OCI-M2 (cell line): ENCODE results near the gene CPLX3.

ENCODE experiments used
- DNase-seq: peaks from one replicate; lab custom pipeline; 2025; ENCODE audit not compliant: unreplicated experiment; lab: John Stamatoyannopoulos, UW

CPLX3 gene

DNA sequence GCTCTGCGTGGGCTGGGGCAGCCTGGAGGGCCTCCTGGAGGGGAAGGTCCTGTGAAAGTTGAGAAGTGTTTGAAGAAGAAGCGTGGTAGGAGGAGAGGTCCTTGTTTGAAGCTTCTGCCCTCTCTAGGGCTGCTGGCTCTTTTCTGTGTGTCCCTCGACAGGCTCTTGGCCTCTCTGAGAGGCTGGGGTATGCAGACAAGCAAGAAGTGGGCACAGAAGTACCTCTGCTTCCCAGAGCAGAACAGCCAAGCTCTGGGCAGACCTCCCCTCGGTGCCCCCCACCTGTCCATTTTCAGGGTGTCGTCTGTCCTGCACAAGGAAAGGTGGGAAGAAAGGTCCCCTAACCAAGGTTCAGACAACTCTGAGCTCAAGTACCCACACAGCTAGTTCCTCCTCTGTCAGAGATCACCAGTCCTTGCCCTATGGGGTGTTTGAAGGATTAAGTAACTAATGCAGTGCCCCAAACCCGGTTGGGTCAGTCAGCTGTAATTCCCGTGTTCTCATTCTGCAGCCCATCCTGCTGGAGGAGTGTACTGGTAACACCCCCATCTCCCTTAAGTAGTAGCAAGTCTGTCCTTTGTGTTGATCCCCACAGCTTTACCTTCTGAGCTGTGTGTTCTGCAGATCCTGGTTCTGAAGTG lies 38.3 kb upstream of the CPLX3 start:
- DNase-seq: no peak

DNA sequence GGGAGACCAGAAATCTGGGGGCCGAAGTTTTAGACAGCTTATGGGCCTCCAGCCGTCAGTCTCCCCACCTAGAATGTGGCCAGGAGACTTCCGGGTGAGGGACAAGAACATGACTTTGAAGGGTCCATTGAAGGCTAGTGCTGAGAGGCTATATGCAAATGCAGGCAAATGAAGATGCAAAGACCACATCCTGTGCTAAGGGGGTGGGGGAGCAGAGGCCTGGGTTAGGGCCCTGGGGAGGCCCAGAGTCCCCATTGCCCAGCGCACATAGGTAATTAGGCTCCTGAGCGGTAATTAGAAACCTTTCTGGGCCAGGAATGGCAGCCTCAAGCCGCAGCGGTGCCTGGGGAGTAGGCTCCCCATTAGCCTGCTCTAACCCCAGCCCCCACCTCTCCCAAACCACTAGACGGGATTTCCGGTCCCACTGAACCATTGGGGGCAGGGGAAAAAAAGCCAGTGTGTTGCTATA lies 37.7 kb upstream of the CPLX3 start:
- DNase-seq: no peak

DNA sequence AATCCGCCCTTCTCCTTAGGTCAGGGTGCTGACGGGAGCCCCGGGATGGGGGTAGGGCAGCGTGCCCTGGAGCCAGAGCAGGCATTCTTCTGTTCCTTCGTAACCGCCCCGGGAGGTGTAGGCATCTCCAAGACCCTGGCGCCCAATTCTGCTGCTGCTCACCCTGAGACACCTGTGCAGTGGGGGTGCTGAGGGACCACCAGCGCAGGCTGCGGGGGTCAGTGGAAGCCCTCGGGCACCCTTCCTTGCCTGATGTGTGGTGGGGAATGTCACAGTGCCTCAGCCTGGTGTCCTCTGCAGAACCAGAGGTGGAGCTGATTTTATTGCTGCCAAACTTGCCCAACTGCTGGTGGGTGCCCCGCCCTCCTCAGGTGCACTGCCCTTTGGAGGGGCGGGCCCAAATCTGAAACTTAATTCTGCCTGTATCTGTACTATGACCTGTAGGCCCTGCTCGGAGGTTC lies 37.2 kb upstream of the CPLX3 start:
- no peak for DNase-seq

DNA sequence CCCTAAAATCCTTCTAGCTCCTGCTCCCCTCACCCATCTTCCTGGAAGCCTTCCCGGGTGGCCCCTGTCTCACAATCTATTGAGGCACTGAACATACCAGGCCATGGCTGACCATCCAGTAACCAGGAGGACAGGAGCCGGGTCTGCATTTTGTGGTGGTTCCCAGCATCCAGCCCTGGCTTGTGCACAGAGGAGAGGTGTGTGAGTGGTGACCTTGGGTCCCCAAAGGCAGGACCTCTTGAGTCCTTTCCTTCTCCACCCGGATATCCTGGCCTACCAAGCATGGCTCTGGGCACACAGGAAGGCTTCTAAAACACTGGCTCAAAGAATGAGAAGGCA lies 36.7 kb upstream of the CPLX3 start:
- no peak for DNase-seq

DNA sequence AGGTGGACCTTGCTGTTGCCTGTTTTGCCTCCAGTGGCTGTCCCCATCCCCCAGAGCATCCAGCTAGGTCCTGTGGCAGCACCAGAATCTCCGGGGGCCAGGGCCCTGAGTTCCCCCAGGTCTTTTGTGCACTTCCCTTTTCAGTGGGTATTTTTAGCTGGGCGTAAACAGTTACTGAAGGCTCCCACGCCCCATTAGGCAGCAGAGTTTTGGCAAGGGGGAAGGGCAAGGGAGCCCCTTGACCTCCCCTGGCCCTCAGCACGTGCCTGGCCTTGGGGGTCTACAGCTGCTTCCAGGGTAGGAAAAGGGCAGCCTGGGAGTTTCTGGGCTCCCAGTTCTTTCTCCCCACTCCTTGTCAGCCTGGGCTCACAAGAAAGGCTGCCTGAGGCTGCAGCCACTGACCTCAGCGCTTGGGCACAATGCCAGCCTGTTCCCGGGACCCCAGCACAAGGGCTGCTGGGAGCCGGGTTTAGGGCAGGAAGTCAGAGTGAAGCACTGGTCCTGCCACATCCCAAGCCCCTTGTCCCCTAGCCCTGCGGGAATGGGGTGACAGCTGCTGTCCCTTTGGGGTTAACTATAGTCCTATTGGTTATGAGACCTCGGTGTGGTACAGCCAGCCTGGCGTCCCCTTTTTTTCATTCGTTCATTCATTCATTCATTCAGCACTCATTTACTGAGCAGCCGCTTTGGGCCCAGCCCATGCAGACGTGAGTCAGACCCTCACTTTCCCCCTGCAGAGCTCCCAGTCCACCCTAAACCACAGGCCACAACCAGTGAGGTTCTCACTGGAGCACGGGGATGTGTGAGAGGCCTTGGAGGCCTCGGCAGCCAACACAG lies 36.1 kb upstream of the CPLX3 start:
- no peak for DNase-seq

DNA sequence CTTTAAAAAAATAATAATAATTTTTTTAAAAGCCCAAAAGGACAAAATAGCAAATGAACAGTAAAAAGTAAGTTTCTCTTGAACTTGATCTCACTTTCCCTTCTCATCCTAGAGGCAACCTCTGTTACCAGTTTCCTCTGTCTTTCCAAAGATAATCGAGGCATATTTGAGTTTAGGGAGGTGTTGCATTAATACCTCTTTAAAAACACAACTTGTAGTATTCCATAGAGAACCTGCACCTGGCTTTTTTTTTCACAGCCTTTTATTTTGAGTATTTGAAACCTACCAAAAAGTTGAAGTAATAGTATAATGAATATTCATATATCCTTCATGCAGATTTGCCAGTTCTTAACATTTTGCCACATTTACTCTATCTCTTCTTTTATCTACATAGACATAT lies 35.4 kb upstream of the CPLX3 start:
- no peak for DNase-seq

DNA sequence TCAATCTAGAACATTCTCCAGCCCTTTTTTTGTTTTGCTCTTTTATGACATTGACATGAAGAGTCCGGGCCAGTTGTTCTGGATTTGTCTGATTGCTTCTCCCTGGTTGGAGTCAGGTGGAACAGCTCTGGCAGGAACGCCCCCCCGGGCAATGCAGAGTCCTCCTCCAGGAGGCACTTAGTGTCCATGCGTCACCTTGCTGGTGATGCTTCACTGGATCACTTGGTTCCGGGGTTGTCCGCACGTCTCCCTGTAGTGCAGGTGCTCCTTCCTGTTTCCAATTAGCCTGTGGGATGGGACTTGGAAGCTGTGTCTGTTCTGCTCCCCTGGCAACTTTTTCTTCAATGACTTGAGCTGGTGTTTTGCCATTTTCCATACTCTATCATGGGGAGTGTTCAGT lies 34.8 kb upstream of the CPLX3 start:
- DNase-seq: no peak

DNA sequence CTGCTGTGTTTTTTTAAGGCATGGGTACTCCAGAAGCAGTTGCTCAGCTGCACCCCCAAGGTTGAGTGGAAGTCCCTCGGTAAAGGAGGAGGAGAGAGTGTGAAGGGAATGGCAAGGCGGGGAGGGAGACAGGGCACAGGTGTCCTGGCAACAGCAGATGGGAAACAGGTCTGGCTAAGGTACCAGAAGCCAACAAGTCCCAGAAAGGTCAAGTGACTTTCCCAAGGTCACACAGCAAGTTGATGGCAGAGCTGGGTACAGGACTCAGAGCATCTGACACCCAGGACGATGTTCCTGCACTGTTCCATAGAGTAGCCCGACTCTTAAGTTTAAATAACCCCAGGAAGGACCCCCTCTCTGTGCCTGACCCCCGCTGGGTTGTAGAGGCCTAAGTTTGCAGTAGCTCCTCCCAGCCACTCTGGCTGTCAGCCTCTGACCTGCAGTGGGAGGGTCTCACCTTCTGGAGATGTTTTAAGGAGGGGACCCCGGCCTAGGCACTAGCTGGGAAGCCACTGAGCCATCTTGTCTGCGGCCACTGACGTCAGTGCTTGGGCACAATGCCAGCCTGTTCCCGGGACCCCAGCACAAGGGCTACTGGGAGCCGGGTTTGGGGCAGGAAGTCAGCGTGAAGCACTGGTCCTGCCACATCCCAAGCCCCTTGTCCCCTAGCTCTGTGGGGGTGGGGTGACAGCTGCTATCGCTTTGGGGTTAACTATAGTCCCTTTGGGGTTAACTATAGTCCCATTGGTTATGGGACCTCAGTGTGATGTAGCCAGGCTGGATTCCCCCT lies 34.0 kb upstream of the CPLX3 start:
- no peak for DNase-seq

DNA sequence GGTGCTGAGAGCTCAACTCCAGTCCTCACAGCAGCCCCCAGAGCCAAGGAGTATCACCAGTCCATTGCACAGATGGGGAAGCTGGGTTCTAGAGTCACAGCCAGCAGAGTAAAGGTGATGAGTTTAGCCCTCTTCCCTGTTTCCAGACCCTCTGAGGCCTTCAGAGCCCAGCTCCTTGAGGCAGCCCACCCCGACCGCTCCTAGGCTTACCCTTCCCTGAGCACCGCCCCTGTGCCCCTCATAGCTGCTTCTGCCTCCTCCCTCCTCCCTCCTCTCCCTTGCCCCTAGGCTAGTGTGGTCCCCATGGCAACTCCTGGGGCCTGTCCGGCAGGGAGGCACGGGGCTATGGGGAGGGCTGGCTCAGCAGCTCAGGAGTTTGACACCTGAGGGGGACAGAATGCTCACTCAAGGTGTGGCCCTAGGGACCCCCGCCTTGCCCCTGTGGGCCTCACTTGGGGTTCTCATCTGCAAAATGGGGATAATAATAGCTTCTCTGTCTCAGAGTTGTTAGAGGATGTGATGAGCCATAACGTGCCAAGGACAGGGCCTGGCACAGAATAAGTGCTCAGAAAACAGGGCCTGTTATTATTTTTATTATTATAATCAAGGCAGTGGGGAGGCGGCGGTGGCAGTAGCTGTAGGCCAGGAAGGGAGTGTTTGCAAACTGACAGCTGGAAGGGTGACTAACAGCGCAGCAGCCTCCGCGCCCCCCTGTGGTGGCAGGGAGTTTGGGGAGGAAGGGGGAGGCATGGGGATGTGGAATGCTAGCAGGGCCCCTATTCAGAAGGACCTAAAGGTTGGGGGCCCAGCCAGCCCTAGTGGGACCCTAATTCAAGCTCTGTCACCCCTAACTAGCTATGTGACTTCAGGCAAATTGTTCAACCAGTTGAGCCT lies 33.0 kb upstream of the CPLX3 start:
- DNase-seq: no peak

DNA sequence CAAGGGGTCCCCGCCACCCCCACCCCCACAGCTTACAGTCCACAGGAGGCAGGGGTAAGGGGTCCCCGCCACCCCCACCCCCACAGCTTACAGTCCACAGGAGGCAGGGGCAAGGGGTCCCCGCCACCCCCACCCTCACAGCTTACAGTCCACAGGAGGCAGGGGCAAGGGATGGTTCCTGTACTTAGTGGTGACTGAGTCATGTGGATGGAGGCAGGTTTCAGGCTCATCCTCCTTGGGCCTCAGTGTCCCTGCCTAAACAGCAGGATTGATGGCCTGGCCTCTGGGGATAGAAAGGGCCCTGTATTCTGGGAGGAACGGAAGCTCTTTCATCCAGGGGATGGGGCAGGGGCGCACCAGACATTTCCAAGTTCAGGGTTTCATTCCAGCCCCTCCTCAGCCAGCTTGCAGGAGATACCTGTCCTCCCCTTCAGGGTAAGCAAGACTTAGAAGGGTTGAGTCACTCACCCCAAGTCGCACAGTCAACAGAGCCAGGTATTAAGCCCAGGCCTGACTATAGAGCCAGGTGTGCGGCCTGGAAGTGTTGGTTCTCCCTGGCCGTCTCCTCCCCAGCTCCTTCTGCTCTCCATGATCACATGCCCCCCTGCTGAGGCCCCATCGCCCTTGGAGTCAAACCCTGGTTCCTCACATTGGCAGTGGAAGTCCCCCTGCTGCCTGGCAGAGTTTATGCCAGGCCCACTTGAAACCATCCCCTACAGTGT lies 32.0 kb upstream of the CPLX3 start:
- no peak for DNase-seq

DNA sequence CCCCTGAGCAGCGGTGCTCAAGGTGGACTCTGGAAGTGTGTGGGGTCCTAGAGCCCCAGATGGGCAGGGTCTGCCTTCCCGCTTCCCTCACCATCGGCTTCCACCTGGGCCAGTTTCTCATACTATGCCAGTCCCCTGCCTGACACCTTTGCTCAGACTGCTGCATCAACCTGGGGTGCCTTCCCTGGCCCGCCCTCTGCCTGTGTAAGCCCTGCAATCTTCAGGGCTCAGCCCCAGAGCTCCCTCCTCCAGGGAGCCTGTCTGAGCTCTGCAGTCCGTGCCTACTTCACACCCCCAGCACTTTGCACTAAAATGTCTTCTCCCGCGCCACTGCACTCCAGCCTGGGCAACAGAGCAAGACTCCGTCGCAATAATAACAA lies 31.5 kb upstream of the CPLX3 start:
- DNase-seq: no peak

DNA sequence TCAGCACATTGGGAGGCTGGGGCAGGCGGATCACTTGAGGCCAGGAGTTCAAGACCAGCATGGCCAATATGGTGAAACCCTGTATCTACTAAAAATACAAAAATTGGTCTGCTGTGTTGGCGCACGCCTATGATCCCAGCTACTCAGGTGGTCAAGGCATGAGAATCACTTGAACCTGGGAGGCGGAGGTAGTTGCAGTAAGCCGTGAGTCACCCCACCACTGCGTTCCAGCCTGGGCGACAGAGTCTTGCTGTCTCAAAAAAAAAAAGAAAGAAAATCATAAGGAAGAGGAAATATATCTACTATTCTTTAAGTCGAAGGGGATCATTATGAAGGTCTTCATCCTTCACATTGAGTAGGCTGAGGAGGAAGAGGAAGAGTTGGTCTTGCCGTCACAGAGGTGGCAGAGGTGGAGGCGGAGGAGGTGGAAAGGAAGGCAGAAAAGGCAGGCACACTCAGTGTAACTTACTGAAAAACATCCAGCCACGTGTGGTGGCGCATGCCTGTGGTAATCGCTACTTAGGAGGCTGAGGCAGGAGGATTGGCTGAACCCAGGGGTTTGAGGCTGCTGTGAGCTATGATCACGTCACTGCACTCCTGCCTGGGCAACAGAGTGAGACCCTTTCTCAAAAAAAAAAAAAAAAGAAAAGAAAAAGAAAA lies 30.3 kb upstream of the CPLX3 start:
- no peak for DNase-seq

DNA sequence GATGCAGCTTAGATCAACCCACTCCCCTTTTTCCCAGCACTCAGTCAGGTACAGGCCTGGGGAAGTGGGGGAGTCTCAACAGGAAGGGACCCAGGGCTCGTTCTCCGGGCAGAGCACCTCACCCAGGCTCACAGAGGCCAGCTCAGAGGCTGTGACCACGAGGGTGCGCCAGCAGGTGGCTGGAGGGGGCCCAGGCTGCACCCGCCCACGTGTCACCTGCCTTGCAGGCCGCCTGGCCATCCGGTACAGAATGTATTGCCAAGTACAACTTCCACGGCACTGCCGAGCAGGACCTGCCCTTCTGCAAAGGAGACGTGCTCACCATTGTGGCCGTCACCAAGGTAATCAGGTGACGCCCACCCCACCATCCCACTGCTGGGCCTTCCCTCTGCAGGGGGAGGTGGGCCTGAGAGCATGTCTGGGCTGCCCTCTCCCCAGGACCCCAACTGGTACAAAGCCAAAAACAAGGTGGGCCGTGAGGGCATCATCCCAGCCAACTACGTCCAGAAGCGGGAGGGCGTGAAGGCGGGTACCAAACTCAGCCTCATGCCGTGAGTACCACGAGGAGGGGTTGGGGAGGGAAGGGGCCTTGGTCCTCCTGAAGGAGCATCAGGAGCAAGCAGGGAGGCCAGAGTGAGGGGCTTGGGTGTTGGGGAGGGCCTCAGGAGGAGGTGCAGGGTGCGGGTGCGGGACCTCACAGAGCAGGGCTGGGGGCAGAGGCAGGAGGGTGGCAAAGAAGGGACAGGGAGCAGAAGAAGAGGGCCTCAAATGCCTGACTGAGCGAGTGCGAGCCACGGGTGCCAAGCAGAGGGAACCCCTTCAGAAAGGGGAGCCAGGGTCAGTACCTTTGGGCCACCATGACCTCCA lies 27.8 kb upstream of the CPLX3 start:
- no peak for DNase-seq

DNA sequence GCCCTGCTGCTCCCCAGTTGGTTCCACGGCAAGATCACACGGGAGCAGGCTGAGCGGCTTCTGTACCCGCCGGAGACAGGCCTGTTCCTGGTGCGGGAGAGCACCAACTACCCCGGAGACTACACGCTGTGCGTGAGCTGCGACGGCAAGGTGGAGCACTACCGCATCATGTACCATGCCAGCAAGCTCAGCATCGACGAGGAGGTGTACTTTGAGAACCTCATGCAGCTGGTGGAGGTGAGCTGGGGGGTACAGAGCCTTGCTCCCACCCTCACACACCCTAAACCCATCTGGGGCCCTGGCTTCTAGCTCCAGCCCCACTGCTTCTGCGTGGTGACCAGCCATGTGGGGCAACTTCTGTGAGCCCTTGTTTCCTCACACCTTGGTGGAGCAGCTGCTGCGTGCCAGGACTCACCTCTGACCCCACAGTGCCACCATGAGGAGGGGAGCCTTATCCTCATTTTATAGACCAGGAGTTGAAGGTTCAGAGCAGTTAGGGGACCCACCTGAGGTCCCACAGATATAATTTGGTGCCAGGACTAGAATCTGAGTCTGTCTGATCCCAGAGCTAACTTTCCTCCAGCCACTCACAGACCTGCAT lies 27.1 kb upstream of the CPLX3 start:
- DNase-seq: no peak

DNA sequence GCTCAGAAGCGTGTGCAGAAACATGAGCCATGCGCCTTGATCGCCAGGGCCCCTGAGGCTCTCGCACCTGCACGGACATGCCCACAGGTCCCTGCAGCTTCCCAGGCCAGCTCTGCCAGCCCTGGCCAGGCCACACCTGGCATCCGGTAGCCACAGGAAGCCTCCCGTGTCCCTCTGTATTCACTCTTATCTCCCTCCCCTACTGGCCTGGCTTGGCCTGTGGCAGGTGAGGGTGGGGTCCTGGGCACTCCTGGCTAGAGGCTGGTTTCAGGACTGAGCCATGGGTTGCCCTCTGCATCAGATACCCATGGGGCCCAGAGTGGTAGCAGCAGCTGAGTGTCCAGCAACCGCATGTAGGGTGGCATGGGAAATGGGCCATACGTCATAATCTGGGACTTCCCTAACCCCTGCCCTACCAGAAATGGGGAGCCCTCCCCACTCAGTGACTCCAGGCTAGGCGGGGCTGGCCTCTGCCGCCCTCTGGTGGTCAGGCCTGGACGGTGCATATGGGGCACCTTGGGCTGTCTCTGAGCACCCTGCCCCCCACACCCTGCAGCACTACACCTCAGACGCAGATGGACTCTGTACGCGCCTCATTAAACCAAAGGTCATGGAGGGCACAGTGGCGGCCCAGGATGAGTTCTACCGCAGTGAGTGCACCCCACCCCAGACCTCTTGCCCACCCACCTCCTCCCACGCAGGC lies 26.4 kb upstream of the CPLX3 start:
- no peak for DNase-seq

DNA sequence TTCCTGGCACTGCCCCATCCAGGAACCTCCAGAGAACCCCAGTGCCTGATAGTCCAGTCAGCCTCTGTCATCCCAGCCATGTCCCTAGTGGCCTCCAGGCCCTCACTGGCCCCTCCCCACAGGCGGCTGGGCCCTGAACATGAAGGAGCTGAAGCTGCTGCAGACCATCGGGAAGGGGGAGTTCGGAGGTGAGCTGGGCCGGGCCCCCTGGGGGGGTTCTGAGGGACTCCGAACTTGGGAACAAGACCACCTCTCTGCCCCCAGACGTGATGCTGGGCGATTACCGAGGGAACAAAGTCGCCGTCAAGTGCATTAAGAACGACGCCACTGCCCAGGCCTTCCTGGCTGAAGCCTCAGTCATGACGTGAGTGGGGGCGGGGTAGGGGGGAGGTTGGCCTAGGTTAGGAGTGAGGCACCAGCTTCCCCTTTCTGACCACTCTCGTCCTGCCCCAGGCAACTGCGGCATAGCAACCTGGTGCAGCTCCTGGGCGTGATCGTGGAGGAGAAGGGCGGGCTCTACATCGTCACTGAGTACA lies 25.8 kb upstream of the CPLX3 start:
- DNase-seq: no peak

DNA sequence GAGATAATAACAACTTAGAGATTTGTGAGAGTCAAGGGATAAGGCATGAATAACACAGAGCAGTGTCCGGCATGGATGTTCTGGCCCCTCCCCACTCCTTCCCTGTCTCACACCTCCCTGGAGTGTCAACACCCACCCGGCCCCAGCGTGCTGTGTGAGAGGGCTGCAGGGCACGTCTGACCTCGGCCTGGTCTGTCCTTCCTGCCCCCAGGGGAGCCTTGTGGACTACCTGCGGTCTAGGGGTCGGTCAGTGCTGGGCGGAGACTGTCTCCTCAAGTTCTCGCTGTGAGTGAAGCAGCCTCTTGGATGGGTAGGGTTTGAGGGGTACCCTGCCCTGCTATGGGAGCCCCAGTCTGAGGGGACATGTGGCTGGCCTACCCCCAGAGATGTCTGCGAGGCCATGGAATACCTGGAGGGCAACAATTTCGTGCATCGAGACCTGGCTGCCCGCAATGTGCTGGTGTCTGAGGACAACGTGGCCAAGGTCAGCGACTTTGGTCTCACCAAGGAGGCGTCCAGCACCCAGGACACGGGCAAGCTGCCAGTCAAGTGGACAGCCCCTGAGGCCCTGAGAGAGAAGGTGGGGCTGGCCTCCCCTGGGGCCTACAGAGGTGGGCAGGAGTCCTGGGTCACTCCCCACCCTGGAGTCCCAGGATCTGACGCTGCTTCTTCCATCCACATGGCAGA lies 25.0 kb upstream of the CPLX3 start:
- no peak for DNase-seq
